H9 (cell line): Measurements from ENCODE around the gene ABCF1. TPM values are rescaled to one million over a fixed set of nuclear protein-coding genes. Genes with fewer than 3 reads are reported as not detected.
A peak's percentile ranks its signal among the peaks of the same experiment; 100 is the strongest.
"Not testable (repeated sequence)": the region's sequence is repeated elsewhere in the genome, so short reads cannot be mapped to it uniquely, and the experiment has no call there.

Experiments
- DNase-seq: peaks from one replicate; pipeline ENCODE4 v3.0.0-alpha.2; 2017
- H2AFZ ChIP-seq: one replicate; pipeline ENCODE4 v1.6.1; 2013; ENCODE audit warnings: mild to moderate bottlenecking, low read length, control low read depth, moderate library complexity
- H2AK5ac ChIP-seq: 2 replicates; pipeline ENCODE4 v1.6.1; 2013; ENCODE audit warnings: low read length, control low read depth, mixed read lengths; ENCODE audit not compliant: insufficient read length
- H2BK120ac ChIP-seq: one replicate; pipeline ENCODE4 v1.6.1; 2013; ENCODE audit warnings: low read depth, mild to moderate bottlenecking, low read length, control low read depth, inconsistent platforms; ENCODE audit not compliant: poor library complexity, severe bottlenecking
- H2BK12ac ChIP-seq: 2 replicates; pipeline ENCODE4 v1.6.1; 2013; ENCODE audit warnings: low read length, control low read depth, mixed read lengths, low read depth; ENCODE audit not compliant: insufficient read length
- H2BK15ac ChIP-seq: 2 replicates; pipeline ENCODE4 v1.6.1; 2013; ENCODE audit warnings: low read depth, low read length, control low read depth
- H2BK20ac ChIP-seq: one replicate; pipeline ENCODE4 v1.6.1; 2013; ENCODE audit warnings: low read depth, mild to moderate bottlenecking, low read length, control low read depth, inconsistent platforms; ENCODE audit not compliant: poor library complexity, severe bottlenecking
- H2BK5ac ChIP-seq: 2 replicates; pipeline ENCODE4 v1.6.1; 2013; ENCODE audit warnings: low read length, control low read depth, mixed read lengths; ENCODE audit not compliant: insufficient read length
- H3K14ac ChIP-seq: 2 replicates; pipeline ENCODE4 v1.6.1; 2013; ENCODE audit warnings: low read length, control low read depth; ENCODE audit not compliant: insufficient read depth
- H3K18ac ChIP-seq: 2 replicates; pipeline ENCODE4 v1.6.1; 2013; ENCODE audit warnings: low read depth, mild to moderate bottlenecking, mixed read lengths, low read length, control low read depth; ENCODE audit not compliant: insufficient read length
- H3K23ac ChIP-seq: 2 replicates; pipeline ENCODE4 v1.6.1; 2013; ENCODE audit warnings: low read length, control low read depth, mixed read lengths, low read depth; ENCODE audit not compliant: insufficient read length
- H3K23me2 ChIP-seq: 2 replicates; pipeline ENCODE4 v1.6.1; 2013; ENCODE audit warnings: low read depth, mild to moderate bottlenecking, mixed read lengths, low read length, control low read depth; ENCODE audit not compliant: insufficient read length, poor library complexity, severe bottlenecking
- H3K27ac ChIP-seq: 2 replicates; pipeline ENCODE4 v1.5.1; 2013; ENCODE audit warnings: low read length, control low read depth, mixed read lengths, low read depth; ENCODE audit not compliant: insufficient read length
- H3K27me3 ChIP-seq: 2 replicates; pipeline ENCODE4 v1.6.1; 2013; ENCODE audit warnings: low read length, control low read depth, inconsistent platforms; ENCODE audit not compliant: insufficient read depth
- H3K4ac ChIP-seq: 2 replicates; pipeline ENCODE4 v1.6.1; 2013; ENCODE audit warnings: low read depth, mild to moderate bottlenecking, control low read depth, inconsistent platforms, low read length, moderate library complexity
- H3K4me1 ChIP-seq: 2 replicates; pipeline ENCODE4 v1.6.1; 2013; ENCODE audit warnings: low read length, control low read depth, inconsistent platforms; ENCODE audit not compliant: insufficient read depth
- H3K4me2 ChIP-seq: 2 replicates; pipeline ENCODE4 v1.6.1; 2013; ENCODE audit warnings: low read length, control low read depth, mixed read lengths; ENCODE audit not compliant: insufficient read length, insufficient read depth
- H3K56ac ChIP-seq: 2 replicates; pipeline ENCODE4 v1.6.1; 2013; ENCODE audit warnings: low read depth, mild to moderate bottlenecking, mixed read lengths, low read length, control low read depth; ENCODE audit not compliant: insufficient read length
- H3K79me1 ChIP-seq: 2 replicates; pipeline ENCODE4 v1.6.1; 2013; ENCODE audit warnings: low read depth, mild to moderate bottlenecking, moderate library complexity, low read length, control low read depth, inconsistent platforms; ENCODE audit not compliant: insufficient read depth, poor library complexity, severe bottlenecking
- H3K79me2 ChIP-seq: 2 replicates; pipeline ENCODE4 v1.6.1; 2013; ENCODE audit warnings: low read length, control low read depth, inconsistent platforms; ENCODE audit not compliant: insufficient read depth
- H3K9ac ChIP-seq: 2 replicates; pipeline ENCODE4 v1.6.1; 2013; ENCODE audit warnings: low read length, control low read depth, mixed read lengths; ENCODE audit not compliant: insufficient read length; ENCODE audit errors: extremely low read depth
- H3K9me3 ChIP-seq: one replicate; pipeline ENCODE4 v1.6.1; 2013; ENCODE audit warnings: low read depth, low read length, inconsistent platforms; ENCODE audit not compliant: control insufficient read depth
- H3T11ph ChIP-seq: one replicate; pipeline ENCODE4 v1.6.1; 2013; ENCODE audit warnings: mild to moderate bottlenecking, low read length, control low read depth, inconsistent platforms
- H4K20me1 ChIP-seq: one replicate; pipeline ENCODE4 v1.6.1; 2013; ENCODE audit not compliant: control insufficient read depth, insufficient read length, insufficient read depth
- H4K5ac ChIP-seq: 2 replicates; pipeline ENCODE4 v1.6.1; 2013; ENCODE audit warnings: low read depth, mild to moderate bottlenecking, mixed read lengths, low read length, control low read depth; ENCODE audit not compliant: insufficient read length
- H4K8ac ChIP-seq: replicated peaks from 2 replicates; pipeline ENCODE4 v1.6.1; 2013; ENCODE audit warnings: low read length, control low read depth, mixed read lengths, low read depth; ENCODE audit not compliant: insufficient read length
- H4K91ac ChIP-seq: 2 replicates; pipeline ENCODE4 v1.6.1; 2013; ENCODE audit warnings: low read depth, mild to moderate bottlenecking, moderate library complexity, mixed read lengths, low read length, control low read depth; ENCODE audit not compliant: insufficient read length
- H3K27ac Mint-ChIP-seq, 3 experiments: 2 replicates in 2 of 3; 3 replicates in 1 of 3; pipeline ENCODE4 v1.8.0; 2020 to 2021; ENCODE audit warnings: mixed read lengths in 3 of 3, mild to moderate bottlenecking in 1 of 3, moderate library complexity in 1 of 3
- H3K27me3 Mint-ChIP-seq: 2 replicates; pipeline ENCODE4 v1.8.0; 2021; ENCODE audit warnings: low read depth, mild to moderate bottlenecking, moderate library complexity, mixed read lengths
- H3K36me3 Mint-ChIP-seq, 3 experiments: 2 replicates in 2 of 3; 3 replicates in 1 of 3; pipeline ENCODE4 v1.8.0; 2020 to 2021; ENCODE audit warnings: low read depth in 3 of 3, mixed read lengths in 3 of 3; ENCODE audit not compliant: insufficient read depth in 1 of 3
- H3K4me1 Mint-ChIP-seq, 2 experiments: 2 replicates each; pipeline ENCODE4 v1.8.0; 2020; ENCODE audit warnings: mixed read lengths in 2 of 2
- H3K4me3 Mint-ChIP-seq, 2 experiments: 2 replicates in 1 of 2; 3 replicates in 1 of 2; pipeline ENCODE4 v1.8.0; 2020 to 2021; ENCODE audit warnings: mild to moderate bottlenecking in 2 of 2, mixed read lengths in 2 of 2, moderate library complexity in 1 of 2
- H3K9me3 Mint-ChIP-seq, 2 experiments: 2 replicates in 1 of 2; 3 replicates in 1 of 2; pipeline ENCODE4 v1.8.0; 2020; ENCODE audit warnings: mild to moderate bottlenecking in 2 of 2, mixed read lengths in 2 of 2, moderate library complexity in 1 of 2
- WGBS: extraction: QIAGEN DNeasy Blood & Tissue Kit; methylation state at CpG from one replicate; pipeline ENCODE4 v1.1.7; 2013; ENCODE audit warnings: missing lambda C conversion rate, low lambda C conversion rate, mixed read lengths; ENCODE audit not compliant: insufficient read length; ENCODE audit errors: extremely low coverage; 5-methylcytosine and 5-hydroxymethylcytosine counted together
- total RNA-seq: library from RNA; stranded (reverse); gene quantifications from 2 replicates; pipeline ENCODE4 v1.2.1, GENCODE V29; 2021
- TF ChIP-seq, protein P1 (sequence below): fragments of 200-600 bp; sonication (generic); conservative IDR thresholded peaks from 3 replicates; pipeline ENCODE4 v1.8.0; 2021; ENCODE audit warnings: antibody characterized with exemption, mild to moderate bottlenecking

The ABCF1 gene
- total RNA-seq, 1 experiment from 2014 or later = 118 TPM

DNA sequence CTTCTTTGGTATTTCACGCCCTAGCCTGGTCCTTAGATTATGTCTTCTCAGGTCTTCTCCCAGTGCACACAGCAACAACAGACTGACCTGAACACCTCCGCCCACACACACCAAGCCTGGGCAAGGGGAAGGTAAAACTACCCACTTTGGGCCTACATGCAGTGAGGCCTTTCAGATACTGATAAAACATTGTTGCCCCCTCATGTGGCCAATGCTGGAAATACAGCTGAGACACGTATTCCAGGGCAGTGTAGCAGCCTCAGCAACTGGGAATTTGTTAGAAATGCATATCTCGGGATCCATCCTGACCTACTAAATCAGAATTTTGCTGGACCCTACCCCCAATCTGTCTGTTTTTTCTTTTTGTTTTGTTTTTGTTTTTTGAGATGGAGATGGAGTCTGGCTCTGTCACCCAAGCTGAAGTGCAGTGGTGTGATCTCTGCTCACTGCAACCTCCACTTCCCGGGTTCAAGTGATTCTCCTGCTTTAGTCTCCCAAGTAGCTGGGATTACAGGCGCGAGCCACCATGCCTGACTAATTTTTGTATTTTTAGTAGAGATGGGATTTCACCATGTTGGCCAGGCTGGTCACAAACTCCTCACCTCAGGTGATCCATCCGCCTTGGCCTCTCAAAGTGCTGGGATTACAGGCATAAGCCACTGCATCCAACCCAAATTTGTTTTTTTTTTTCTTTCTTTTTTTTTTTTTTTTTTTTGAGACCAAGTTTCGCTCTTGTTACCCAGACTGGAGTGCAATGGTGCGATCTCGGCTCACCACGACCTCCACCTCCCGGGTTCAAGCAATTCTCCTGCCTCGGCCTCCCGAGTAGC is 26.3 kb downstream of the ABCF1 start:
- not testable (repeated sequence) for H3K18ac ChIP-seq, H2BK120ac ChIP-seq, H3T11ph ChIP-seq, H3K4me2 ChIP-seq, H4K5ac ChIP-seq, H2BK12ac ChIP-seq, H3K4me1 Mint-ChIP-seq, H3K56ac ChIP-seq, H3K23me2 ChIP-seq, H2BK20ac ChIP-seq, H3K27me3 ChIP-seq, H3K4me1 ChIP-seq, H3K9me3 Mint-ChIP-seq, H3K14ac ChIP-seq, H3K27ac ChIP-seq, H3K23ac ChIP-seq, H2AFZ ChIP-seq, H4K20me1 ChIP-seq, H3K9me3 ChIP-seq, H2AK5ac ChIP-seq, H3K9ac ChIP-seq, H3K4me3 Mint-ChIP-seq, H3K79me2 ChIP-seq, H3K4ac ChIP-seq, H3K27me3 Mint-ChIP-seq, H4K91ac ChIP-seq, H2BK15ac ChIP-seq, H4K8ac ChIP-seq, H2BK5ac ChIP-seq, H3K79me1 ChIP-seq
- H3K36me3 Mint-ChIP-seq = peaks cover 22 to 65% (median 46%) of the 10 kb centered on the region in 3 experiments
- WGBS = no CpG with 5 or more reads among the region's 15 CpGs
- TF ChIP-seq, protein P1, sequence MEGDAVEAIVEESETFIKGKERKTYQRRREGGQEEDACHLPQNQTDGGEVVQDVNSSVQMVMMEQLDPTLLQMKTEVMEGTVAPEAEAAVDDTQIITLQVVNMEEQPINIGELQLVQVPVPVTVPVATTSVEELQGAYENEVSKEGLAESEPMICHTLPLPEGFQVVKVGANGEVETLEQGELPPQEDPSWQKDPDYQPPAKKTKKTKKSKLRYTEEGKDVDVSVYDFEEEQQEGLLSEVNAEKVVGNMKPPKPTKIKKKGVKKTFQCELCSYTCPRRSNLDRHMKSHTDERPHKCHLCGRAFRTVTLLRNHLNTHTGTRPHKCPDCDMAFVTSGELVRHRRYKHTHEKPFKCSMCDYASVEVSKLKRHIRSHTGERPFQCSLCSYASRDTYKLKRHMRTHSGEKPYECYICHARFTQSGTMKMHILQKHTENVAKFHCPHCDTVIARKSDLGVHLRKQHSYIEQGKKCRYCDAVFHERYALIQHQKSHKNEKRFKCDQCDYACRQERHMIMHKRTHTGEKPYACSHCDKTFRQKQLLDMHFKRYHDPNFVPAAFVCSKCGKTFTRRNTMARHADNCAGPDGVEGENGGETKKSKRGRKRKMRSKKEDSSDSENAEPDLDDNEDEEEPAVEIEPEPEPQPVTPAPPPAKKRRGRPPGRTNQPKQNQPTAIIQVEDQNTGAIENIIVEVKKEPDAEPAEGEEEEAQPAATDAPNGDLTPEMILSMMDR = peak; percentile 80
- peak overlapping the region; percentile 27 to 83 (median 67); a peak in 4 of 7 replicates for H3K27ac Mint-ChIP-seq
- peak; percentile 87 for DNase-seq
